ENCODE data around the gene SASH1. TPM values are rescaled to one million over a fixed set of nuclear protein-coding genes. Genes with fewer than 3 reads are reported as not detected.

SASH1 gene
- polyA plus RNA-seq, 1 experiment: 32.2 TPM

- no peak for DNase-seq (ENCODE audit: low read depth)
- ChIA-PET CTCF (interaction anchor here (1.4 kb wide), 1 partner anchor 68 kb away, joined by 4 read pairs; no protein-coding TSS in a partner anchor), POLR2A (no interaction called here)
- no peak for TF ChIP-seq CTCF (IDR thresholded peaks at IDR 0.05; ENCODE audit: insufficient read depth, low read depth, low read length)
- Histone ChIP-seq H3K4me3 (ENCODE audit: low read depth, low read length) (no peak overlapping the region), H3K27me3 (ENCODE audit: control insufficient read depth, insufficient read depth, low read length) (no peaks in the 10 kb centered on the region), H3K36me3 (ENCODE audit: control insufficient read depth, insufficient read depth, low read length) (peaks cover 2% of the 10 kb centered on the region; the same call in 1 of the 2 replicates)
Observed at GRCh38 chr6:148492654-148493290, 150.1 kb downstream of the SASH1 start.

GRCh38 chr6:148493424-148493823 lies 150.8 kb downstream of the SASH1 start:
- H3K4me3 ChIP-seq (ENCODE audit: low read depth, low read length): no peak overlapping the region
- no peak for TF ChIP-seq CTCF (IDR thresholded peaks at IDR 0.05; ENCODE audit: insufficient read depth, low read depth, low read length)
- H3K27me3 ChIP-seq (ENCODE audit: control insufficient read depth, insufficient read depth, low read length): no peaks in the 10 kb centered on the region
- POLR2A ChIA-PET: no interaction called here
- CTCF ChIA-PET: interaction anchor here (1.2 kb wide), 1 partner anchor 15 kb away, joined by 3 read pairs; no protein-coding TSS in a partner anchor
- DNase-seq (ENCODE audit: low read depth): no peak
- no peaks in the 10 kb centered on the region for H3K36me3 ChIP-seq (ENCODE audit: control insufficient read depth, insufficient read depth, low read length)

GRCh38 chr6:148494226-148494625 lies 151.6 kb downstream of the SASH1 start:
- DNase-seq (ENCODE audit: low read depth): no peak
- H3K27me3 ChIP-seq (ENCODE audit: control insufficient read depth, insufficient read depth, low read length): no peaks in the 10 kb centered on the region
- TF ChIP-seq CTCF (IDR thresholded peaks at IDR 0.05; ENCODE audit: insufficient read depth, low read depth, low read length): no peak
- no peak overlapping the region for H3K4me3 ChIP-seq (ENCODE audit: low read depth, low read length)
- POLR2A ChIA-PET: no interaction called here
- CTCF ChIA-PET: interaction anchor here (1.2 kb wide), 1 partner anchor 14 kb away, joined by 3 read pairs; no protein-coding TSS in a partner anchor
- H3K36me3 ChIP-seq (ENCODE audit: control insufficient read depth, insufficient read depth, low read length): no peaks in the 10 kb centered on the region

DNA sequence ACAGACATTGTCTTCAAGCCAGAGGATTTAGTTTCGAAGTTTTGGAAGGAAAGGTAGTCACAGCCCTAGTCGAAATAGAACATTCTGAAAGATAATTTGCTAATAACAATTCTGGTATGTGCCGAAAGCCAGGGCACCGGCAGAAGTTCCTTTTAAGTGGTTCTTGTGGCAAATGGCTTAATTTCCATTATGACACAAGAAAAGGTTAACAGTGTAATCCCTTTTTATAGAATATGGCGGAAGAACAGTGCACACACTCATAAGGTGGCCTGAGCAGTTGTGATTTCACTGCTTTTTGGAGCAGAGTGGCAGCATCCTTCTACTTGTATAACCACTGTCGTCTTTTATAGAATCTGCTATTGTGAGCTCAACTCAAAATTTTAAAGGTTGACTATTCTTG lies 152.4 kb downstream of the SASH1 start:
- no peaks in the 10 kb centered on the region for H3K36me3 ChIP-seq (ENCODE audit: control insufficient read depth, insufficient read depth, low read length)
- H3K4me3 ChIP-seq (ENCODE audit: low read depth, low read length): no peak overlapping the region
- POLR2A ChIA-PET: interaction anchor here (0.5 kb wide), 1 partner anchor 153 kb away, joined by 7 read pairs; the partner anchor contains the start of gene SASH1
- TF ChIP-seq CTCF (IDR thresholded peaks at IDR 0.05; ENCODE audit: insufficient read depth, low read depth, low read length): no peak
- no peak for DNase-seq (ENCODE audit: low read depth)
- CTCF ChIA-PET: no interaction called here
- no peaks in the 10 kb centered on the region for H3K27me3 ChIP-seq (ENCODE audit: control insufficient read depth, insufficient read depth, low read length)

GRCh38 chr6:148497257-148497656 lies 154.6 kb downstream of the SASH1 start:
- ChIA-PET POLR2A (no interaction called here), CTCF (no interaction called here)
- Histone ChIP-seq H3K4me3 (ENCODE audit: low read depth, low read length) (no peak overlapping the region), H3K36me3 (ENCODE audit: control insufficient read depth, insufficient read depth, low read length) (no peaks in the 10 kb centered on the region), H3K27me3 (ENCODE audit: control insufficient read depth, insufficient read depth, low read length) (no peaks in the 10 kb centered on the region)
- peak; percentile 96 for DNase-seq (ENCODE audit: low read depth)
- TF ChIP-seq CTCF (IDR thresholded peaks at IDR 0.05; ENCODE audit: insufficient read depth, low read depth, low read length): no peak

Measured in BJ (cell line).